Amygdala (tissue), 56 donors: Measurements from ENCODE around the gene FBXW10.
"Not testable (repeated sequence)": the region's sequence is repeated elsewhere in the genome, so short reads cannot be mapped to it uniquely, and the experiment has no call there.

Experiments used
- DNase-seq, 56 donors: peaks; one replicate each; lab custom pipeline; 2025; lab: John Stamatoyannopoulos, UW

The FBXW10 gene

GRCh38 chr17:18743699-18744421 is at the start of gene FBXW10:
Gene FBXW10 (plus strand): TSS chr17:18744054. CDS start chr17:18744245, 191 bp downstream.
- DNase-seq: not testable (repeated sequence)

- DNase-seq: not testable (repeated sequence)
These were observed 48.7 kb upstream of the FBXW10 start for GRCh38 chr17:18695143-18695542.

- peak in 2 of 56 donors; percentile 3 to 12 for DNase-seq
These were observed 45.3 kb upstream of the FBXW10 start for GRCh38 chr17:18698473-18699103.

- DNase-seq: not testable (repeated sequence)
These were observed 37.9 kb upstream of the FBXW10 start for GRCh38 chr17:18705955-18706354.

- not testable (repeated sequence) for DNase-seq
These were observed 35.6 kb upstream of the FBXW10 start for GRCh38 chr17:18708215-18708614.

GRCh38 chr17:18712354-18712999 is 31.4 kb upstream of the FBXW10 start:
- peak in 37 of 56 donors; percentile 0 to 82 (median 21) for DNase-seq

- not testable (repeated sequence) for DNase-seq
These were observed 25.0 kb upstream of the FBXW10 start for GRCh38 chr17:18718643-18719427.

GRCh38 chr17:18719428-18720110 is 24.3 kb upstream of the FBXW10 start:
- not testable (repeated sequence) for DNase-seq

GRCh38 chr17:18721775-18722547 is 21.9 kb upstream of the FBXW10 start:
- DNase-seq: not testable (repeated sequence)

- not testable (repeated sequence) for DNase-seq
These were observed 21.2 kb upstream of the FBXW10 start for GRCh38 chr17:18722612-18723011.

GRCh38 chr17:18723509-18723908 is 20.3 kb upstream of the FBXW10 start:
- DNase-seq: not testable (repeated sequence)

GRCh38 chr17:18732438-18732837 is 11.4 kb upstream of the FBXW10 start:
- not testable (repeated sequence) for DNase-seq

GRCh38 chr17:18733350-18733749 is 10.5 kb upstream of the FBXW10 start:
- DNase-seq: not testable (repeated sequence)

GRCh38 chr17:18739616-18740391 is 4.0 kb upstream of the FBXW10 start:
- DNase-seq: not testable (repeated sequence)

GRCh38 chr17:18741228-18741627 is 2.6 kb upstream of the FBXW10 start:
- DNase-seq: not testable (repeated sequence)

GRCh38 chr17:18744726-18745125 is 872 bp downstream of the FBXW10 start:
- not testable (repeated sequence) for DNase-seq

GRCh38 chr17:18746551-18746950 is 2.7 kb downstream of the FBXW10 start:
- not testable (repeated sequence) for DNase-seq

- not testable (repeated sequence) for DNase-seq
These were observed 3.6 kb downstream of the FBXW10 start for GRCh38 chr17:18747501-18747900.
